Prostate gland (tissue), 2 donors: ENCODE measurements around the gene RPUSD3.

Experiments
- CTCF ChIP-seq, 4 experiments: fragments of 200-600 bp in 2 of 4; fragments of 450-650 bp in 2 of 4; sonication (generic) in 2 of 4; IDR thresholded peaks; 1 replicate in 3 of 4; 2 replicates in 1 of 4; pipeline ENCODE4 v1.5.1; 2016 to 2019; ENCODE audit warnings: antibody characterized with exemption in 4 of 4, mild to moderate bottlenecking in 2 of 4, moderate library complexity in 2 of 4
- POLR2A ChIP-seq: fragments of 450-650 bp; IDR thresholded peaks from one replicate; pipeline ENCODE4 v1.6.1; 2016; ENCODE audit warnings: antibody characterized with exemption, mild to moderate bottlenecking
- POLR2AphosphoS5 ChIP-seq: sonication (generic); formaldehyde crosslinking; IDR thresholded peaks from one replicate; pipeline ENCODE4 v1.6.1; 2017; ENCODE audit warnings: antibody characterized with exemption

- TF ChIP-seq CTCF (IDR thresholded peaks at IDR 0.05), result no peak
- no peak for TF ChIP-seq POLR2A
- TF ChIP-seq POLR2AphosphoS5, result no peak
Measured at GRCh38 chr3:9806137-9806536, 37.7 kb downstream of the RPUSD3 start.
